Umbilical cord (tissue), 2 donors: ENCODE results near the gene TEX2. TPM values are rescaled to one million over a fixed set of nuclear protein-coding genes. Genes with fewer than 3 reads are reported as not detected.
A peak's percentile ranks its signal among the peaks of the same experiment; 100 is the strongest.

Experiments used
- DNase-seq: peaks from one replicate; pipeline ENCODE4 v3.0.0-alpha.2; 2015; ENCODE audit warnings: low spot score
- total RNA-seq: library from RNA; depleted of rRNA; stranded (reverse); fragments of >200 nt; gene quantifications from one replicate; pipeline ENCODE4 v1.2.3, GENCODE V29; 2014; ENCODE audit warnings: low replicate concordance; ENCODE audit not compliant: insufficient read depth

TEX2 gene
- total RNA-seq, 1 donor from 2014 or later: 51.5 TPM

DNA sequence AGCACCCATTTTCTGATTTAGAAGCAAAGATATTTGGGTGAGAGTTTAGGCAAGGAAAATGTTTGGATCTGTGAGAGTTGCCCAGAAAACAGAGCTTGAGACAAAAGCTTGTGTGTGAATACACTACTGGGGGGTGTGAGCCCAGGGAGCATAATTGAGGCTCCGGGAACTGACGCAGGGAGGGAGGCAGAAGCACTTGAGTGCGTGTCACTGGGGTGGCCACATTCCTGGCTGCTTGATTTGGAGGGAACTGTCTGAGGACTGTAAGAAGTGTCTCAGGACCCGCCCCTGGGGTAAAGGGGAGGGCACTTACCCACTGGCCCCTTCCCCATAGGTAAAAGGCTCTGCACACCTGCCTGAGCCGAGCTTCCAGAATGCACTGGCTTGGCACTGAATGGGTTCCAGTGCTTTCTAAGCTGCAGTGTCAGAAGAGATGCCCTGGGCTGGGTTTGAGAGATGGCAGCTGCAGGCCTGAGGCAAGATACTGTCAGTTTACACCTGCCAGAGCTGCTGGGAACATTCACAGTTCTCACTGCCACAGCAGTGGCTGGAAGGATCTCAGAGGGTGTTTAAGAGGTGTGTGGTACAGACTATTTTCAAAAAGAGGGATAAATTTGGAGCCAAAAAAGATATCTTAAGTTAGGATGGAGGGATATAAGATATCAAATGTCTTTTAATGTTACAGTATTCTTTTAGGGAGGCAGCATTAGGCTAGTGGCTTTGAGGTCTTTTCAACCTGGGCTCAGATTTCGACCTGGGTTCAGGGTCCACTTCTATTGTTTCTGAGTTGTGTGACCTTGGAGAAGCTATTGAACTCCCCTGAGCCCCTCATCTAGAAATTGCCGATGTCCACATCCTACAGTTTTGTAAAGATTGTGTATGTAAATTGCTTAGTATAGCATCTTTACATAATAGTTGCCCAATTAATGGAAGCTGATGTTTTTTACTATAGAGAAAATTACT, 6.9 kb upstream of the TEX2 start:
- no peak for DNase-seq

- no peak for DNase-seq
Observed at GRCh38 chr17:64264891-64265290, 1.8 kb upstream of the TEX2 start.

- DNase-seq: no peak
Observed at GRCh38 chr17:64262198-64262999, 661 bp downstream of the TEX2 start.

- no peak for DNase-seq
Observed at GRCh38 chr17:64261417-64262145, 1.5 kb downstream of the TEX2 start.

GRCh38 chr17:64260886-64261285, 2.2 kb downstream of the TEX2 start:
- DNase-seq: no peak

- no peak for DNase-seq
Observed at GRCh38 chr17:64259922-64260321, 3.1 kb downstream of the TEX2 start.

GRCh38 chr17:64259426-64259825, 3.6 kb downstream of the TEX2 start:
- no peak for DNase-seq

DNA sequence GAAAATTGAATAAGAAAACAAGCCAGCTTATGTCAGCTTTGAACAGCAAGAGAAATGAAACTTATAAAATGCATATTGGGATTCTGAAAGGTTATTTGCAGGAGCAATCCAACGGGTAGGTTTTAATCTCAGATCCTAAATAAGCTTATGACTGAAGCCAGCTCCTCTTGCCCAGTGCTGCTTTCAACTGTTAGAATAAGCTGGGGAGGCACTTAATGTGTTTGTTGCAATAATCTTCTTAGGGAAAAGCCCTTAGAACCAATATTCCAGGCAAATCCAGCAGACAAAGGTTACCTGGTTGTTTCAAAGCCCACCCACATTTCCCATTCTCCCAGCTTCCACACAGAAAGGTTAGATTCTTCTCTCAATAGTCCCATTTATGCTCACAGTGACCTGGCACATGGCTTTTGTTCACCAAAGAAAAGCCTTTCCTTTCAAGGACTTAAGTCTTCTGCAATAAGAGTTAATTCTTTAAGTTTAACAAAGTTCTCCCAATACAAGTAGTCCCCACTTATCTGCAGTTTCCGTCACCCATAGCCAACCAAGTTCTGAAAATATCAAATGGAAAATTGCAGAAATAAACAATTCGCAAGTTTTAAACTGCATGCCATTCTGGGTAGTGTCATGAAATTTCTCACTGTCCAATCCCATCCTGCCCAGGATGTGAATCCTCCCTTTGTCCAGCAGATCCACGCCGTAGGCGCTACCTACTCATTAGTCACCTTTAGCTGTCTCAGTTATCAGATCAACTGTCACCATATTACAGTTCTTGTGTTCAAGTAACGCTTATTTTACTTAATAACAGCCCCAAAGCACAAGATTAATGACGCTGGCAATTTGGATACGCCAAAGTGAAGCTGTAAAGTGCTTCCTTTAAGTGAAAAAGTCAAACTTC, 5.9 kb downstream of the TEX2 start:
- peak; percentile 55 for DNase-seq

DNA sequence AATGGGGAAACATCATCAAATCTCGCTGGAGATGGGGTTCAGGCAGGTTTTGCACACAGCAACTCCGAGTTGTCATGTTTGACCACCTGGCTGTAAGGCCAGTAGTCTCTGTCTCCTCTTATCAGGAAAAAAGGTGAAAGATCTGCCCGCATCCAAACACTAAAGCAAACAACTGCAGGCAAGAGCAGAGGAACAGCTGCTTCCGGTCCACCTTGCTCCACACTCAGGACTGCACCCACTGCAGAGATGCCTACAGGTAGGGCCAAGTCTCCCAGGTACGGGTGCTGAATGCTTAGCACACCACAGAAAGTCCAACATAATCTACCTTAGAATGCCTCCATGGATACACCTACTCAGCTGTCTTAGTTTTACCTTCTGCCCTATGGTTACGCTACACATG, 7.3 kb downstream of the TEX2 start:
- no peak for DNase-seq

- no peak for DNase-seq
Observed at GRCh38 chr17:64254755-64255154, 8.3 kb downstream of the TEX2 start.

- no peak for DNase-seq
Observed at GRCh38 chr17:64253470-64253869, 9.6 kb downstream of the TEX2 start.

- DNase-seq: no peak
Observed at GRCh38 chr17:64252831-64253230, 10.2 kb downstream of the TEX2 start.

- no peak for DNase-seq
Observed at GRCh38 chr17:64250233-64250835, 12.7 kb downstream of the TEX2 start.

DNA sequence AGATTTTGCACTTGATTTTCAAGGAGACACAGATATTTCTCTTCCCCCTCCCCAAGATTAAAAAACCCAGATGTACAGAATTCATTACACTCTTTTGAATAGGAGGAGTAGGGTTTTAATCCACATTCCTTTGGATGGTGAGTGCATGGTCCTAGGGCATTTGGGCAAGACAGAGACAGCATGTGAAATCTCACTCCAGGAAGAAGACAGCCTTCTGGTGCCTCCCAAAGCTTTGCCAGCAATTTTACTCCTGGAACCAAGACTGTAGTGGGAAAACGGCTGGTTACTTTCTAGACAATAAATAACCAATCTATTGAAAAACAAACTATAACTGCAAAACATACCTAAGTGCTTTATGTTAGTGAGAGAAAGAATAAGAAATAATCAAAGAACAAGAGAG, 15.2 kb downstream of the TEX2 start:
- no peak for DNase-seq

DNA sequence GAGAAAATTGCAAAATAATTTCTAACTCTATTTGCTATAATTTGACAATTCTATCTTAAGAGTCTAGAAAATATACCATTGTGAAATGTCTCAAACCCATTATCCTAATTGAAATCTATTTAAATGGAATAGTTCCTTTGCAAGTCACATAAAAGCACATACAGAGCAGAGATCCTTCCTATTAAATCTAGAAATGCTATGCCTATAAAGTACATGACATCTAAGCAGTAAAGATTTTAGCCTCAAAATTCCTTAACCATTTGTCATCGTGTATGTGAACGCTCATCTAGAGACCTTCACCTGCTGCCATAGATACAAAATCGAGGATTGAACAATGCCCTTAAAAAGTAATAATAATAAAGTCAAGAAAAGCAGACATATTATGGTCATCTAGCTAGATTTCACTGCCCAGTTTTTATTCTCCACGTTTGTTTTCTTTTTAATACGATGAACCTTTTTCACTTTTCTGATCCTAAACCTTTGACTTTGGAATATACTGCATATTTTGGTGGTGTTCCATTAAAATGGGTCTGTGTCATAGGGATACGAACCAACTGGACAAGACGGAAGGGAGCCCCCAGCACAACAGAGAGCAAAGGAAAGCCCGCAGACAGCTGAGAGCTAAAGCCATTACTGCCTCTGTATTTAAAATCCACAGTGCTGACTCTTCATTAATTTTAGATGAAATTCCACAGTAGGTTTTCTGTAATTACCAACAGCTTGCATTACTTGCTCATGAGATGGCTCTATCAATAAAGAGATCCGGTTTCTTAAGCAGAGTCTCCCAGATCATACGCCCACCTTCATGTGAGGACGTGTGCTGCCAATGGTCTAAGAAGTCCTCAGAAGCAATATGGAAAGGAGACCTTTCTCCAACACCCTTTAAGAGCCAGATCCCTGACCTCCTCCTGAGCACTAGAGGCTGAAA, 17.6 kb downstream of the TEX2 start:
- DNase-seq: peak; percentile 65

GRCh38 chr17:64244165-64244564, 18.9 kb downstream of the TEX2 start:
- peak; percentile 97 for DNase-seq

DNA sequence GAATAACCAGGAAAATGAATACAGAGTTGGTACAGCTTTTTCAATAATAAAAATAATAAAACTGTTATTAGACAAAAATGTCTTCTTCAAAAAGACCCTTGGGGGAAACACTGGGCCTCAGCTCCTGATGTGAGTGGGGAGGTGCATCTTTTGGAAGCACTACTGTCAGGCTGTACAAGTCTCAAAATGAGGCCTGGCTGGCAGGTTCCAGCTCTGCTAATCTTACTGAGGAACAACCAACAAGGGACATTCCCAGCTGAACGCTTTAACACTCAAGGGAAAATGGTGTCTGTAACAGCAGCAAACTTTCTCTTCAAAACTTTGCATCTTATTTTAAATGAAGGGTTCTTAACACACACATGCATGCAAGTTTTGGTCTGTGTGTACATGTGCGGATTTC, 19.7 kb downstream of the TEX2 start:
- DNase-seq: peak; percentile 27

GRCh38 chr17:64242633-64243032, 20.4 kb downstream of the TEX2 start:
- DNase-seq: peak; percentile 48

- peak; percentile 98 for DNase-seq
Observed at GRCh38 chr17:64240741-64241347, 22.2 kb downstream of the TEX2 start.
